T-helper 1 cell (primary cell): ENCODE measurements around the gene COL21A1.

Source experiments
- DNase-seq, 5 donors: peaks; one replicate each; pipeline ENCODE4 v3.0.0-alpha.2; 2012 to 2020

Gene COL21A1

GRCh38 chr6:56102216-56102615 is 145.2 kb downstream of the COL21A1 start:
- no peak for DNase-seq

DNA sequence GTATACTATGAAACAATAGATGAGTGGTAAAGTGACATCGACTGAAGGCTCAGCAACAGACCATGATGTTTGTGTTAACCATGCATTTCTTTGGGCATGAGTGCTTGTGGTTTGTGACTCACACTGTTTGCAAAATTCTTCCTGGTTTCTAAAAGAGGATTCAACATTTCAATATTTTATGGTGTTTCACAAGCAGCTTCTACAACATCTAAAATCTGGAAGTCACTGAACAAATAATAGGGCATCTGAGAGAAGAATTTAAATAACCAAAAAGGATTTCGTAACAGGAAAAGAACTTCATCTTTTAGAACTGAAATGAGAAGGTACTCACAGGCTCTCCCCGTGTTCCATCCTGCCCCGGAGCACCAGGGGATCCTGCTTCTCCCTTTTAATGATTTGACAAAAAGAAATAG is 146.2 kb downstream of the COL21A1 start:
- no peak for DNase-seq

GRCh38 chr6:56096946-56097621 is 150.3 kb downstream of the COL21A1 start:
- no peak for DNase-seq

DNA sequence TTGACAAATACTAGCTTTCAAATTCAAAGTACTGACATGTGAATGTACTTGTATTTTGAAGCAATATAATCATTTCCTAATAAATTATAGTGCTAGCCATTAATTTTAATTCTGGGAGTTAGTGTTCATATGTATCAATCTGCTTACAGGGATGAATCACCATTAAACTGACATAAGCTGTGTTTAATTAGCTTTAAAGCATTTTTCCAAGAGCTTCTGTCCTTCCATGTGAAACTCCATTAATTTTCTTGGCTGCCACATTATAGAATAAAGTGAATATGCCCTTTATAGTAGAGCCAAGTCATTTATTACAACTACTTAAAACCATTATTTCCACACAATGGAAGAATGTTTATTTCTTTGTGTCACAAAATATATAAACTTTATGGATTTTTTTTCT is 150.8 kb downstream of the COL21A1 start:
- DNase-seq: no peak

DNA sequence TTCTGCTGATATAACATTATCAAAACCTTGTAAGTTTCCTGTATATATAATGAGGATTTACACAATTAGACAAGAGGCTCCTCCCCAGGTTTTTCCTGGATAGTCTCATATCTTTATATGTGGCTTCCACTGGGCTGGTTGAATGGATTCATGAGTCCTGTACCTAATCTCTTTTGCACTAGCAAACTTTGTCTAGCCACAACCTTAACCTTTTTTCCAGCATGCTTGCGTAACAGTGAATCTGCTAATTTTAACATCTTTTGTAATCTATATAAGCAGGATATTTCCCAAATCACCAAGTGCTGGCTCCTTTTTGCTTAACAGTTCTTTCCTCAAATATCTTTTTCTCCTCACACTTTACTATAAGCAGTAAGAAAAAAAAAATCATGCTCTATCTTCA is 153.6 kb downstream of the COL21A1 start:
- no peak for DNase-seq

GRCh38 chr6:56091159-56091869 is 156.1 kb downstream of the COL21A1 start:
- no peak for DNase-seq

GRCh38 chr6:56088641-56089040 is 158.7 kb downstream of the COL21A1 start:
- DNase-seq: no peak

GRCh38 chr6:56087421-56087820 is 160.0 kb downstream of the COL21A1 start:
- DNase-seq: no peak

DNA sequence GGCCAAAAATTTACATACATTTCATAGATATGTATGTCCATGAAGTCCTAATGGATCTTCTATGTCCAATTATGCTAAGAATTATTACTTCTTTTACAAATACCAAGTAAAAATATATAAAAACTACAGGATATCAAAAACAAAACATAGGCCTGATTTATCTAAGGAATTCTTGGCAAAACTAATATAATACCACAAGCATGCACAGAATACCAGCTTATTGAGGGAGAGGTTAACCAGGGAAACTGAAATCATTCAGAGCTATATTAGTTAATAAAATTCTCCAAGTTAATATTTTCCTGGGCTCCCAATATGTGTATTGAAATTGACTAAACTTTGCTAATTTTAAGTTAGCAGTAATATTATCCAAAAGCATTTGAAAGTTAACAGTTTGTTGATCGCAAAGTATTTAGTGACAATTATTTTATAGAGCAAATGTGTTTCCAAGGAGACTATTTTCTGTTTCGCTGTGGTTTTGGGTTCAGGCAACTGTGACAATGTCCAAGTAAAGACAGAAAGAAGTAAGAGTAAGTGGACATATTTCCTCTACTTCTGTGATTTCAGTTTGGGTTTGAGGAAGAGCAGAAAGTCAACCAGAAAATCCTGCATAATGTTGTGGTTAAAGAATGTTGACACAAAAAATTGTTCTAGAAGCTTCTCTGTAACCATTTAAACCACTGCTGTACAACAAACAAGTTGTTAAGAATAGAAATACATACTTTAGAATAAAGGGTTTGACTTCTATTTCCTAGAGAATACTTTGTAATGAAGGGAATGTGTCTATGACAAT is 167.4 kb downstream of the COL21A1 start:
- DNase-seq: no peak

- DNase-seq: no peak
These were observed 171.3 kb downstream of the COL21A1 start for GRCh38 chr6:56076033-56076432.

DNA sequence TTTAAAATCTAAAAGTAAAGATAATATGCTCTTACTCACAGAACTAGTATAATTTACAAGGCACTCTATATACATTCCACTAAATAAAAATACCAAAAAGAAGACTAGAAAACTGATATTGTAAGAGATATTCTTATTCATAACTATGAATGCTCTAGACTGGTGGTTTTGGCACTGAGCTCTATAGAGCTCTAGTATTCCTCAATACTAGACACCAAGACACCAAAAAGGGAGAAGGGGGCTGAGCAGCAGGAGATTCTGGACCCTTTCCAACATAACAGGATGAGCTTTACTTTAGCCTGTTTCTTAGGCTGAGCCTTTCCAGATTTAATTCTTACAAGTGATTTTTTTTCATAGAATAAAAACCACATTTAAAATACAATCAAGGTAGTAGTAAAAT is 173.6 kb downstream of the COL21A1 start:
- DNase-seq: no peak

DNA sequence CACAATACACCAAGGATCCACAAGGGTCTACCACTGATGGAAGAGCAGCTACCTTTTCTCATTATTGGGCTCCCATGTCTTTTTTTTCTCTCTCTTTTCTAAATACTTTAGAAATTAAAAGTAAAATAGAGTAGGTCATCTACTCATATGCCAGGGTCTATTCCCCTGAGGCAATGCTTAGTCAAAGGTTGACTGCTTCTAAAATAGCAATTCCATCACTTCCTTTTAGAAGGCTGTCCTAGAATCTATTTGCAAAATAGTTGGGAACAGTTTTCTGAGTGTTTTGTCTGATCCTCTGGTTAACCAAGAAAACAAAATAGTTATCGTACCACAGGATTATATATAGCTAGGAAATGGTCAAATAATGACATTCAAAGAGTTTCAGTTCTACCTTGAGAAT is 174.1 kb downstream of the COL21A1 start:
- no peak for DNase-seq

- DNase-seq: no peak
These were observed 174.5 kb downstream of the COL21A1 start for GRCh38 chr6:56072856-56073255.

GRCh38 chr6:56065408-56065807 is 182.0 kb downstream of the COL21A1 start:
- no peak for DNase-seq

GRCh38 chr6:56062836-56063235 is 184.5 kb downstream of the COL21A1 start:
- no peak for DNase-seq

- DNase-seq: no peak
These were observed 188.7 kb downstream of the COL21A1 start for GRCh38 chr6:56058636-56059035.

DNA sequence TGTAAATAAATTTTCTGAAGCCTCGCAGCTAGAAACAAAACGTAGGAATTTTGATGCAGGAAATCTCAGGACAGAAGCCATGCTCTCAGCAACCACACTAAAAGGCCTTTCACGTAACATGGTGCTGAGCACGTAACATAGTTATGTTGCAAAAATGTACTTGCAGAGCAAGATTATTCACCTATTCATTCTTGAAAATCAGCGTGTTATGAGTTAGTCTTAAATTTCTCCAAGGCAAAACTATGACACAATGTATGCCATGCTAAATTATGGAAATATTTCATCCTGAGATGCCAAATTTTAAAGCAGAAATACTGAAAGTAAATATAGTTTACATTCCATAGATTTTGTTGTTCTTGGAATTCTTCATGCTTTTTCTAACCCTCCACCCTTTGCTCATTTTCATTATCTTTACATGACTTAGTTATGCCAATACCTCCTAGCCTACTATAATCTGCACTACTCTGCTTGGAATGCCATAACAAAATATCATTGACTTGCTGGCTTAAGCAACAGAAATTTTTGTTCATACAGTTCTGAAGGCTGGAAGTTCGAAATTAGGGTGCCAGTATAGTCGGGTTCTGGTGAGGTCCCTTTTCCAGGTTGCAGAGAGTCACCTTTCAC is 192.2 kb downstream of the COL21A1 start:
- DNase-seq: no peak

DNA sequence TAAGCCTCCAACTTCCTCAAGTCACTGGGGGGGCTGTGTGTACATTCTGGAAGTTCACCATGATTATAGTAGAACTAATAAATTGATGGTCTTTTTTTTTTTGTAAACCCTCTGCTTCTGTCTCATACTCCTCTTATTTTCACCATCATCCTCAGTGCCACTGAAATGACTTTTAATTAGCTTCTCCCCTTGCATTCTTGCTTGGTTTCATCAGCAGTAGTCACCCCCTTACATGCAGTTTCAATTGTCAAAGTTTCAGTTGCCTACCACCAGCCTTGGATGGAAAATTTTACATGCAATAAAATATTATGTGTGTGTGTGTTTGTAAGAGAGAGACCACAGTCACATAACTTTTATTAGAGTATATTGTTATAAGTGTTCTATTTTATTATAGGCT is 196.2 kb downstream of the COL21A1 start:
- no peak for DNase-seq

GRCh38 chr6:56050530-56051201 is 196.7 kb downstream of the COL21A1 start:
- no peak for DNase-seq

DNA sequence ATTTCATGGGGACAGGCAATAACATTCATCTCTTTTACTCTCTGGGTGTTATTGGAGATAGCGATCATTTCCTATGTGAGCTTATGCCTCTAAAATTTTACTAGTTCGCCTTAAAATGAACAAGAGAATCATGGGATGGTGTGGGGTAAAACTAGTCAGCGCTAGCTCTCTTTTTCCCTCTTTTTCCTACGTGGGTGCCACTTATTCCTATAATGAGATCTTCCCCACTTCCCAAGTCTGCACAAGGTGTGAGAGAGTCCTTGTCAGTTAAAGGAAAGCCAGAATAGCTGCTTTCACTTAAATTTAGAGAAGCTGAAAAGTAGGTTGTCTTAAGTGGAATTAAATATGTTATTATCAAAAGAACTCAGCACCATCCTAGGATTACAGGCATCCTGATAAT is 198.8 kb downstream of the COL21A1 start:
- DNase-seq: no peak

GRCh38 chr6:56047931-56048540 is 199.3 kb downstream of the COL21A1 start:
- no peak for DNase-seq

DNA sequence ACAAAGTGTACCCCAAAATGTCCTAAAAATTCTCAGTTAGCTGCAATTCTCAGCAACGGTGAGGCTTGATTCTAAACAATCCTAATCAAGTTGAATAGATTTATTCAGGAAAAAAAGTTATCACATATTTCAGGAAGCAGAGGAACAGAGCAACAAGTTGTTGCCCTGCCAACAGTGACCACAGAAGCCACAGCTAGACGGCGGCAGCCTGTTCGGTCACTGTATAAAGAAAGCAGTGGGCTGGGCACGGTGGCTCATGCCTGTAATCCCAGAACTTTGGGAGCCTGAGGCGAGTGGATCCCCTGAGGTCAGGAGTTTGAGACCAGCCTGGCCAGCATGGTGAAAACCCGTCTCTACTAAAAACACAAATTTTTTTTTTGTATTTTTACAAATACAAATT is 200.8 kb downstream of the COL21A1 start:
- no peak for DNase-seq
